RCC 7860 (cell line): ENCODE measurements around the gene ADGRB3.
A peak's percentile ranks its signal among the peaks of the same experiment; 100 is the strongest.
"Not testable (repeated sequence)": the region's sequence is repeated elsewhere in the genome, so short reads cannot be mapped to it uniquely, and the experiment has no call there.

Experiments used
- DNase-seq: peaks from one replicate; pipeline ENCODE4 v3.0.0-alpha.2; 2015; ENCODE audit warnings: low spot score
- FAIRE-seq: peaks from 2 replicates; lab custom pipeline; 2012; peaks lifted over from hg19 to GRCh38; lab: Jason Lieb, UNC

ADGRB3 gene

GRCh38 chr6:69100772-69101171 is 465.7 kb downstream of the ADGRB3 start:
- FAIRE-seq, result no peak
- no peak for DNase-seq

DNA sequence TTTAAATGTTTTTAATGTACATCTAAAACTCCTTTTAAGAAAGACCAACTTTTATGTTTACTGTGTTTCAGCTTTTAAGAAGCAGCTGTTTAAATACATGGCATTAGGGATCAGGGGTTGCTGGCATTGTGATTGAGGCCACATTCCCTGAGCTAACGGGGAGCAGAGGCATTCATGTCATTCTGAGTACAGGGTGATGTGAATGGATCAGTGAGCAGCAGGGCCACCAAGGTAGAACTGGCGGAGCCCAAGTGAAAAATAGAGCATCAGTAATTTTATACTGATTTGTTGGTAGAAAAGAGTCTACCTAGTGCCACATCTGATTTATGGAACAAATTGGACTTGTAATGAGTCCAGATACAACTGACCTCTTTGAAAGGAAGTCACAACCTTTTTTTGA is 467.3 kb downstream of the ADGRB3 start:
- DNase-seq, result no peak
- no peak for FAIRE-seq

- peak; percentile 21 for DNase-seq
- FAIRE-seq, result no peak
Measured at GRCh38 chr6:69105288-69105687, 470.2 kb downstream of the ADGRB3 start.

DNA sequence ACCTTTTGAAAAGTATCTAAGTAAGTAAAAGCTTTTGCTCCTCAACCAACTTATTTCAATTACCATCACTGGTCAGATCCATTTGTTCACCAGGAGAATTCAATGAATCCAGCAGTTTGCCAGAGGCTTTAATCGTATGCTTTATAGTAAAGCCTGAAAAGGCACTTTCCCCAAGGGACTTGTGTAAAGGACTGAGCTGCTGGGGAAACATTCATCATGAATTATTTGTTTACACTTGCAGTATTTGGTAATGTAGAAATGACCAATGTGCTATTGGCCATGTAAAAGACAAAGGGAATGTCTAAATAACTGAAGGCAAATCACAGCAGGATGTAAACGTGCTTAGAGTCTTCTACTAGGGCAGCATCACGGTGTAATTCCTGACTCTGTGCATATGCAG is 471.4 kb downstream of the ADGRB3 start:
- FAIRE-seq, result no peak

GRCh38 chr6:69111301-69111700 is 476.2 kb downstream of the ADGRB3 start:
- DNase-seq (no peak), FAIRE-seq (no peak)

More for the DNA sequence above, 471.4 kb downstream of the ADGRB3 start:
- DNase-seq, result no peak

DNA sequence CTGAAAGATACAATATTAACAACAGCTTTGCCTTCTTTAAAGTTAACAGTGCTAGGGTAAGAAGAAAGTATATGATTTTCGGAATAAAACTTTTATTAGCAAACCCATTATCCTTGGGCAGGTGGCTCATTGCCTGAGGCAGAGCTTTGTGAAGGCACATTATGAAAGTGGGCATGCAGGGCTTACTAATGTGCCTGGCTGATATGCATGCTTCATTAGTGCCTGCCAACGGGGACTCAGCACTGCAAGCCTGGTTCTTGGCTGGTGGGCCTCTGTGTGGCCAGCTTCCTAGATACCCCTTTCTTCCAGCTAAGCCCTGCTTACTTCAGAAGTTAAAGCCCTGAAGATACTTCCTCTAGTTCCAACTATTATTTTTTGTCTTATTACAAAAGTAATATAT is 481.6 kb downstream of the ADGRB3 start:
- FAIRE-seq (no peak), DNase-seq (no peak)

DNA sequence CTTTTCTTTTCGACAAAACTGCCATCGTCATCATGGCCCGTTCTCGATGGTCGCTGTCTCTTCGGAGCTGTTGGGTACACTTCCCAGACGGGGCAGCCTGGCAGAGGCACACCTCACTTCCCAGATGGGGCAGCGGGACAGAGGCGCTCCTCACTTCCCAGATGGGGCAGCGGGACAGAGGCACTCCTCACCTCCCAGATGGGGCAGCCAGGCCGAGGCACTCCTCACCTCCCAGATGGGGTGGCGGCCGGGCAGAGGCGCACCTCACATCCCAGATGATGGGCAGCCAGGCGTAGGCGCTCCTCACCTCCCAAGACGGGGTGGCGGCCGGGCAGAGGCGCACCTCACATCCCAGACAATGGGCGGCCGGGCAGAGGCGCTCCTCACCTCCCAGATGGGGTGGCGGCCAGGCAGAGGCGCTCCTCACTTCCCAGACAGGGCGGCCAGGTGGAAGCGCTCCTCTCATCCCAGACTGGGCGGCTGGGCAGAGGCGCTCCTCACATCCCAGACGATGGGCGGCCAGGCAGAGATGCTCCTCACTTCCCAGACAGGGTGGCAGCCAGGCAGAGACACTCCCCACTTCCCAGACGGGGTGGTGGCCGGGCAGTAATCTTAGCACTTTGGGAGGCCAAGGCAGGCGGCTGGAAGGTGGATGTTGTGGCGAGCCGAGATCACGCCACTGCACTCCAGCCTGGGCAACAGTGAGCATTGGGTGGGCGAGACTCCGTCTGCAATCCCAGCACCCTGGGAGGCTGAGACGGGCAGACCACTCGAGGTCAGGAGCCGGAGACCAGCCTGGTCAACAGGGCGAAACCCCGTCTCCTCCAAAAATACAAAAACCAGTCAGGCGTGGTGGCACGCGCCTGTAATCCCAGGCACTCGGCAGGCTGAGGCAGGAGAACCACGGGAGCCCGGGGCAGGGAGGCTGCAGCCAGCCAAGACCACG is 486.7 kb downstream of the ADGRB3 start:
- not testable (repeated sequence) for FAIRE-seq, DNase-seq

- FAIRE-seq, result no peak
Measured at GRCh38 chr6:69122407-69122773, 487.3 kb downstream of the ADGRB3 start.

DNA sequence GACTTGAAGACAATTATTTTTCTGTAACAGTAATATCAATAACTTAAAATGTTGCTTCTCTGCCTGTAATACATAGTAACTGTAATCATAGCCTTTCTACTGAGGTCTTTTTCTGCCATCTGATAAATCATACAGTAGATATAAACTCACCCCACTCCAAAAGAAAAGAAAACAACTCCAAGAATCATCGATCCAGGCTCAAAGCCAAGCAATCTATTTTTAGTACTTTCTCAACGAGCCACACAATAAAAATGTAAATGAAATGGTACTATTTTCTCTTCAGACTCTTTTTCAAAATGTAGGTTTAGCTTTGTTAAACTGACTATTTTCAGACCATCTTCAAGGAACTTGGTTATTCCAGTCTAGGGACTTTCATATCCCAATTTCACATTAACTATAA is 493.3 kb downstream of the ADGRB3 start:
- DNase-seq, result no peak
- no peak for FAIRE-seq

More at GRCh38 chr6:69122407-69122773, 487.3 kb downstream of the ADGRB3 start:
- no peak for DNase-seq

GRCh38 chr6:69129046-69129445 is 494.0 kb downstream of the ADGRB3 start:
- no peak for DNase-seq
- no peak for FAIRE-seq

DNA sequence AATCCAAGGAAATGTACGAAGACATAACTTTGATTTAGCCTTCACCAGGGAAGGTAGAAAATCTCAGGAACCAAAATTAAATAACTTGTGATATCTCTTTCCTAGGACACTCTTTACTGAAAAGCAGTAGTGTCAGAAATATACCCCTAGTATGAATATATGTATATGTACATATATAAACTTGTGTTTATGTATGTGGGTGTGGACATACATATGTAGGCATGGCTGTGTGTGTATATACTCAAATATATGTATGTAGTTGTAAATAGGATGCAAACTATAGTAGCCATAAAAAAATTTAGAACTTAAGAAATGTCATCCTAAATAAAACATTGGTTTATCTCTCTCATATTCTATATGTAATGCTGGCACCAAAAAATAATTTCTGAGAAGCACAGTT is 500.8 kb downstream of the ADGRB3 start:
- no peak for FAIRE-seq
- DNase-seq, result no peak

DNA sequence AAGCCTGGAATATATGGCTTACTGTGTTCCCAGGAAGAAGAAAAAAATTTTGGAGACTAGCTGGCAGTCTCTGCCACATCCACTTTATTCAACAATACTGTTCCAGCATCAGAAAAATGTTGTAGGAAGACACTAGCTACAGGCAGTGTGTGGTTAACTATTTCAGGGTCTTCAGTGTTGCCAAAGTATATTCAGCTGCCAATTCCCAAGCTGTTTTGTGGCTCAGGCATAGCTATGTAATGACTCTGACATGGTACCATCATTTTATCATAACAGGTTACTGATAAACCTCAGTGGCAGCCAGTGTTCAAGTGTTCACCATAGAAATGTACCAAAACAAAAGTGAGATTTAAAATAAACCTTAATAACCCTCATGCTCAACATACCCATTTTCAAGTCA is 503.1 kb downstream of the ADGRB3 start:
- peak; percentile 76 for FAIRE-seq
- DNase-seq, result peak; percentile 80

GRCh38 chr6:69138893-69139494 is 503.9 kb downstream of the ADGRB3 start:
- DNase-seq (peak; percentile 84), FAIRE-seq (peak; percentile 84)

- DNase-seq, result no peak
- no peak for FAIRE-seq
Measured at GRCh38 chr6:69145062-69145461, 510.0 kb downstream of the ADGRB3 start.

DNA sequence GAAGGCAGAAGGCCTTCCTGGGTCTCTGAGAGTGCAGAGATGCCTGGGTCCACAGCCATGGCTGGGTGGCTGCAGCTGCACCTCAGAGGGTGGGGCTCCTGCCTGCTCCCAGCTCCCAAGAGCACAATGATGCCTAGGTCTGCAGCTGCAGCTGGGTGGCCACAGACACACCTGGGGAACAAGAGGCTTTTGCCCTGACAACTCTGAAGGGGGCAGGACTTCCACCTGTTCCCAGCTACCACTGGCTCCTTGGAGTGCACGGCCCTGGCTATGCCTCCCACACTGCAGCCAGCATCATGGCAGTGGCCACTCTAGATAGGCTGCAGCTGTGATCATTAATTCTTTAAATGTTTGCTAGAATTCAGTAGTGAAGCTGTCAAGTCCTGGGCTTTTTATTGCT is 511.3 kb downstream of the ADGRB3 start:
- FAIRE-seq (no peak), DNase-seq (no peak)

- DNase-seq (peak; percentile 18), FAIRE-seq (no peak)
Measured at GRCh38 chr6:69155467-69155866, 520.4 kb downstream of the ADGRB3 start.

GRCh38 chr6:69162811-69163210 is 527.7 kb downstream of the ADGRB3 start:
- FAIRE-seq (no peak), DNase-seq (no peak)

- FAIRE-seq, result no peak
- DNase-seq, result no peak
Measured at GRCh38 chr6:69164564-69165229, 529.6 kb downstream of the ADGRB3 start.

- DNase-seq, result no peak
Measured at GRCh38 chr6:69179681-69180080, 544.6 kb downstream of the ADGRB3 start.

GRCh38 chr6:69180361-69181067 is 545.4 kb downstream of the ADGRB3 start:
- DNase-seq (no peak), FAIRE-seq (no peak)

More at GRCh38 chr6:69179681-69180080, 544.6 kb downstream of the ADGRB3 start:
- no peak for FAIRE-seq

GRCh38 chr6:69181964-69182363 is 546.9 kb downstream of the ADGRB3 start:
- no peak for FAIRE-seq

More at GRCh38 chr6:69181964-69182363, 546.9 kb downstream of the ADGRB3 start:
- DNase-seq, result no peak
